GM19239 (cell line): ENCODE measurements around the gene C9orf57.
"Not testable (repeated sequence)": the region's sequence is repeated elsewhere in the genome, so short reads cannot be mapped to it uniquely, and the experiment has no call there.

Source experiments
- DNase-seq: peaks from one replicate; pipeline ENCODE4 v3.0.0; 2011; ENCODE audit warnings: low spot score; ENCODE audit not compliant: insufficient read length
- FAIRE-seq: peaks from 2 replicates; lab custom pipeline; 2011; peaks lifted over from hg19 to GRCh38; lab: Jason Lieb, UNC

Gene C9orf57

DNA sequence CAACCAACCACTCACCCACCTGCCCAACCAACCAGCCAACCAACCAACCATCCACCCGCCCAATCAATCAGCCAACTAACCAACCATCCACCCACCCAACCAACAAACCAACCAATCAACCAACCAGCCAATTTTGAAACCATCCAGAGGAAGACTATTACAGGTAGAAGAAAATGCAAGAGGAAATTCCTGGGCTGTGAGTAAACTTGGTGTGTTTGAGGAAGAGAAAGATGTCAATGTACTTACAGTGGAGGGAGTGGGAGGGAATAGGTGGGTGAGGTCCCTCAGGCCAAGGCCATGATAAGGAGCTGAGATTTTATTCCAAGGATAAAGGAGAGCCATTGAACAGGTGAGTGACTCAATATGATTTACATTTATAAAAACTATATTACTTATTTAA, 30.4 kb downstream of the C9orf57 start:
- DNase-seq: no peak
- no peak for FAIRE-seq

- DNase-seq (no peak), FAIRE-seq (no peak)
Measured at GRCh38 chr9:72025906-72026305, 34.5 kb downstream of the C9orf57 start.

GRCh38 chr9:72023596-72023995, 36.8 kb downstream of the C9orf57 start:
- no peak for DNase-seq
- FAIRE-seq: no peak

GRCh38 chr9:72022841-72023240, 37.6 kb downstream of the C9orf57 start:
- FAIRE-seq: no peak
- no peak for DNase-seq

GRCh38 chr9:72013292-72013760, 47.1 kb downstream of the C9orf57 start:
- DNase-seq (no peak), FAIRE-seq (no peak)

DNA sequence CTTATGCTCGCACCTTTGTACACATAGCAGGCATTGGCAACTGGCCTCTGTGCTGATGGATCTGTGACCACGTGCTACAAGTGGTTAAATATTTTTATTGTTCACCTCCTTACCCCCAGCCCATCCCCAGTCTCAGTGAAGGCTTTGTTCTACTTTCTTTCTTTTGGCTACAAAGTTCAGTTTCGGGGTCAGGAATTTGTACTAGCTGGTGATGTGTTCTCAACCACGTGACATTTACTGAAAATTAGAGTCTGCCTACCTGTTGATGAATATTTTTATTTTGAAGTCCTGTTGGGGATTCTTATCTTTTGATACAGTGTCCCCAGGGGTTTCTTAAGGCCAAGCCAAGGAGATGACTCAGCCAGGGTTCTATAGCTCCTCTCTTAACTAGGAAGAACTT, 47.8 kb downstream of the C9orf57 start:
- FAIRE-seq: no peak

GRCh38 chr9:72007726-72008125, 52.7 kb downstream of the C9orf57 start:
- not testable (repeated sequence) for FAIRE-seq, DNase-seq

More for the DNA sequence above, 47.8 kb downstream of the C9orf57 start:
- DNase-seq: no peak

DNA sequence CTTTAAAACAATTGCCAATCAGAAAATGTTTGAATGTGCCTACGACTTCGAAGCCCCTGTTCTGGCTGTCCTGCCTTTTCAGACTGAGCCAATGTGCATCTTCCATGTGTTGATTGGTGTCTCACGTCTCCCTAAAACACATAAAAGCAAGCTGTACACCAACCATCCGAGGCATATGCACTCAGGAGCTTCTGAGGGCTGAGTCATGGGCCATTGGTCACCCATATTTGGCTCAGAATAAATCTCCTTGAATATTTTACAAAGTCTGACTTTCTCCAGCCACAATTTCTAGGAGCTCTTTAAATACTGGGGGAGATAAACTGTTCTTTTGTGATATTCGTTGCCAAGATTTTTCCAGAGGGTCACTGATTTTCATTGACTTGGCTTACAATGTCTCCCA, 53.9 kb downstream of the C9orf57 start:
- DNase-seq: no peak
- FAIRE-seq: no peak

GRCh38 chr9:72005451-72005850, 55.0 kb downstream of the C9orf57 start:
- DNase-seq (no peak), FAIRE-seq (no peak)
